HG02870 (cell line): ENCODE data around the gene PCDHA2.
"Not testable (repeated sequence)": the region's sequence is repeated elsewhere in the genome, so short reads cannot be mapped to it uniquely, and the experiment has no call there.

Experiments used
- ATAC-seq: cut with Tn5 transposase; IDR thresholded peaks from one replicate; pipeline ENCODE4 v1.9.1; 2021; ENCODE audit warnings: mild to moderate bottlenecking, moderate library complexity; ENCODE audit not compliant: unreplicated experiment

The PCDHA2 gene

GRCh38 chr5:140808889-140809291 is 14.2 kb downstream of the PCDHA2 start:
- ATAC-seq: no peak

- ATAC-seq: no peak
These were observed 27.0 kb downstream of the PCDHA2 start, which contains the start of gene PCDHA5 for GRCh38 chr5:140821375-140822280. Gene PCDHA5, plus strand, starts transcription at chr5:140821613.

- ATAC-seq: no peak
These were observed 27.6 kb downstream of the PCDHA2 start for GRCh38 chr5:140822281-140822629.

- ATAC-seq: not testable (repeated sequence)
These were observed 28.3 kb downstream of the PCDHA2 start for GRCh38 chr5:140822969-140823368.

- ATAC-seq: no peak
These were observed 28.8 kb downstream of the PCDHA2 start for GRCh38 chr5:140823475-140823874.

GRCh38 chr5:140827704-140828361 is 33.2 kb downstream of the PCDHA2 start, which contains the start of gene PCDHA6:
Gene PCDHA6, plus strand, starts transcription at chr5:140827960. Its CDS starts 132 bp downstream, at chr5:140828092.
- no peak for ATAC-seq

- no peak for ATAC-seq
These were observed 33.7 kb downstream of the PCDHA2 start for GRCh38 chr5:140828362-140828737.

- ATAC-seq: not testable (repeated sequence)
These were observed 35.2 kb downstream of the PCDHA2 start for GRCh38 chr5:140829511-140830501.

GRCh38 chr5:140833993-140834392 is 39.3 kb downstream of the PCDHA2 start, which contains the start of gene PCDHA7:
Gene PCDHA7, plus strand, starts transcription at chr5:140834269. Its CDS starts 115 bp downstream, at chr5:140834384.
- ATAC-seq: no peak

GRCh38 chr5:140834439-140835008 is 39.9 kb downstream of the PCDHA2 start:
- ATAC-seq: not testable (repeated sequence)

- ATAC-seq: no peak
These were observed 41.2 kb downstream of the PCDHA2 start for GRCh38 chr5:140835622-140836510.

GRCh38 chr5:140840978-140841962 is 46.6 kb downstream of the PCDHA2 start, which contains the start of gene PCDHA8:
Gene PCDHA8, plus strand, starts transcription at chr5:140841187. Its CDS starts 135 bp downstream, at chr5:140841322.
- ATAC-seq: no peak

GRCh38 chr5:140842798-140843733 is 48.4 kb downstream of the PCDHA2 start:
- ATAC-seq: no peak
